Activated naive CD4-positive, alpha-beta T cell treated with anti-CD3 and anti-CD28 coated beads, Interleukin-2, amount 10 ng/mL, durations not matched to agents 7 days and 5 days (primary cell): Measurements from ENCODE around the gene ARHGAP4.

Experiments
- CTCF ChIA-PET: fragments of 350-600 bp; sonication (Branson Sonifier 250); formaldehyde crosslinking; loops from one replicate; lab custom pipeline; 2021; ENCODE audit warnings: antibody characterized with exemption; lab: Charles Lee
- DNase-seq: peaks from one replicate; pipeline ENCODE4 v3.0.0-alpha.2; 2020
- H3K27ac Mint-ChIP-seq: one replicate; pipeline ENCODE4 v1.8.0; 2021; ENCODE audit warnings: mild to moderate bottlenecking, moderate library complexity, mixed read lengths
- H3K27me3 Mint-ChIP-seq: one replicate; pipeline ENCODE4 v1.8.0; 2021; ENCODE audit warnings: mild to moderate bottlenecking, mixed read lengths
- H3K36me3 Mint-ChIP-seq: one replicate; pipeline ENCODE4 v1.8.0; 2021; ENCODE audit warnings: mixed read lengths
- H3K4me1 Mint-ChIP-seq: one replicate; pipeline ENCODE4 v1.8.0; 2021; ENCODE audit warnings: mixed read lengths
- H3K4me3 Mint-ChIP-seq: one replicate; pipeline ENCODE4 v1.8.0; 2021; ENCODE audit warnings: mild to moderate bottlenecking, moderate library complexity, mixed read lengths
- H3K9me3 Mint-ChIP-seq: one replicate; pipeline ENCODE4 v1.8.0; 2021; ENCODE audit warnings: mixed read lengths

The ARHGAP4 gene

DNA sequence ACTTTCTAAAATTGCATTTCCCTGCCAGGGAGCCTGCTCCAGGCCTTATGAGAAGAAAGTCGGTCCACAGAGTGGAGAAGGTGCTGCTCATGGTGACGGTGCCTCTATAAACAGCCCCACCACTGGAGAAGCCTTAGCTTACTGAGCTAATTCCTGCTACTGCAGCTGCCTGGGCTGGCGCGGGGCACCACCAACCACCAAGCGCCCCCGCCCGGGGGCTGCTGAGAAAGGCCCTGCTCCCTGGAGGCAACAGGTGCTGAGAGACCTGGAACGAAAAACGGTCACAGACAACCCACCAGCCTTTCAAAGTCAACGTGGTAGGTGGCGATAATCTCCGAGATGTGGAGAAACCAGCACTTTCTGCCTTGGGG is 42.7 kb upstream of the ARHGAP4 start:
- DNase-seq = peak; percentile 69
- Mint-ChIP-seq H3K27ac (peak overlapping the region; percentile 100), H3K36me3 (peaks cover 25% of the 10 kb centered on the region), H3K9me3 (no peaks in the 10 kb centered on the region), H3K4me1 (peaks cover 38% of the 10 kb centered on the region), H3K27me3 (no peaks in the 10 kb centered on the region), H3K4me3 (peak overlapping the region; percentile 100)
- CTCF ChIA-PET = interaction anchor here (0.6 to 4.0 kb wide), 4 partner anchors 20 to 205 kb away, joined by 3 to 26 read pairs (median 3); no protein-coding TSS in a partner anchor

DNA sequence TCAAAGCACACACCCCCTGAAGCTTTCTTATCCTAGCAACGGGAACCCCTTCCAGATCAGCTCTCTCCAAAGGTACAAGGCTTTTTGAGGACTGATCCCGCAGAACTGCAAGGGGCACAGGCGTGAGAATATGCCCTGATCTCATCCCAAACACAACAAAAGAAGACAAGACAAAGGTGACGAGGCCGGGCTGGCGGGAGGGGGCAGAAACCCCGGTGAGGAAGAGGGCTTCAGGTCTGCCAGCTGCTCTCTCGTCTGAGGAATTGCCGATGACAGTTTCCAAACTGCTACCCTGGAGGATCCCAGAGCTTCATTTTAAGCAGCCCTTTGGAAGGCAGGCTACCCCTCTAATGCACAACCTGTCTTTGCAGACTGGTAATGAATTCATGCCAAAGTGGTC is 42.2 kb upstream of the ARHGAP4 start:
- Mint-ChIP-seq H3K27me3 (no peaks in the 10 kb centered on the region), H3K4me3 (peak overlapping the region; percentile 100), H3K9me3 (no peaks in the 10 kb centered on the region), H3K36me3 (peaks cover 25% of the 10 kb centered on the region), H3K4me1 (peaks cover 34% of the 10 kb centered on the region), H3K27ac (peak overlapping the region; percentile 100)
- DNase-seq = no peak
- CTCF ChIA-PET = interaction anchor here (0.6 to 4.0 kb wide), 5 partner anchors 17 to 267 kb away, joined by 3 to 26 read pairs (median 3); no protein-coding TSS in a partner anchor

DNA sequence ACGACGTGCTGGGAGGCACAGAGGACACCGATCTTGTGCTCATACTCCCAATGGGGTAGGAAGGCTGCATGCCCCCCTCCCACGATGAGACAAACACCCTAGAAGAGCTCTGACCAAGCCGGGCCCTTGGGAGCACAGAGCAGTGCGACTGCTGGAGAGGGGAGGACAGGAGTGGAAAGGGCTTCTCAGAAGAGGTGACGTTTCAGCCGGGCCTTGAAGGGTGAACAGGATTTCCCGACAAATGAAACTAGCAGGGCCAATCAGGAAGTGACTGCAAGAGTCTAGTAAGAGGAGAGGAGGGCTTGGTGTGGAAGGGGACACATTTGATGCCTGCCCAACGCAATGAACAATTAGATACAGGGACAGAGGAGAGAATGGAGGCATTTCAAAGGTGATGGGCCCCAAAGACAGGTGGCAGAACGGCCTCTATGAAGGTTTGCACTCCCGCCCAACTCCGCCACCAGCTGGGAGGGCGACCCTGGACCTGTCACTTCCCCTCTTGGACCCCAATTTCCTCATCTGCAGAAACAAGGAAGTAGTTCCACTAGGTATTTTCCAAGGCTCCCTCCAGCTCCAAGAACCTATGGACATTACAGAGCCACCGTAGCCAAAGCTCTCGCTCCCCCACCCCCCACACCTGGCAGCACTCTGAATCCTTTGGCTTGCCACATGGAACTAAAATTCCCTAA is 41.6 kb upstream of the ARHGAP4 start:
- Mint-ChIP-seq H3K9me3 (no peaks in the 10 kb centered on the region), H3K27ac (peak overlapping the region; percentile 100), H3K4me1 (peaks cover 31% of the 10 kb centered on the region), H3K4me3 (peak overlapping the region; percentile 100), H3K36me3 (peaks cover 23% of the 10 kb centered on the region), H3K27me3 (no peaks in the 10 kb centered on the region)
- DNase-seq = peak; percentile 61
- CTCF ChIA-PET = interaction anchor here (0.6 to 4.0 kb wide), 5 partner anchors 17 to 267 kb away, joined by 3 to 26 read pairs (median 3); no protein-coding TSS in a partner anchor

DNA sequence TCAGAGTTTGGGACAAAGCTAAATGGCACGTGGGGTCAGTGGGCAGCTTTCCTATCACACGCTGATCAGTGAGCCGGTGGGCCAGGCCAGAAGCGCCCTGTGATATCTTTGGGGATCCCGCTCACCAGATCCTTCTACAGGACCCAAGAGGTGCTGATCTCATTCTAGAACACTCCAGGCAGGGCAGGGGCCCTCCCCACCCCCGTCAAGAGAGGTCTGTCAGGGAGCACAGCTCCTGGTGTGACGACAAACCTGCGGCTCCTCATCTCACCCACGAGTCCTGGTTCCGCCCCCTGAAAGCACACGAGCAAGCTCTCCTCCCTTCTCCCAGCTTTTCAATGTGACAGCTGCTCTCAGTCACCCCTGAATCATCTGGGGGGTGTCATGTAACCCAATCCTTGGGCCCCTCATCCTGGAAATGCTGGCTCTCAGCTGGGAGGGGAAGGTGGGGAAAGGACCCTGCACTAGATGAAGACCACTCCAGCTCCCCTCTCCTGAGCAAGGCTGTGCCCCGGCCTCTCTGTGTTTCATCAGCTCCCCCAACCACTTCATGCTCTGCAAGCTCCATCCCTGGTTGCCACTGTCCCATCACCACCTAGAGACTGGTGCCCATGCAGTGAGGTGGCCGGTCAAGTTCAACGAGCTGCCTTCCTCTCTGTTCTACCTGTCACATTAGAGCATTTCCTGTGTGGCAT is 40.9 kb upstream of the ARHGAP4 start:
- H3K4me1 Mint-ChIP-seq = peaks cover 31% of the 10 kb centered on the region
- peak overlapping the region; percentile 100 for H3K4me3 Mint-ChIP-seq

DNA sequence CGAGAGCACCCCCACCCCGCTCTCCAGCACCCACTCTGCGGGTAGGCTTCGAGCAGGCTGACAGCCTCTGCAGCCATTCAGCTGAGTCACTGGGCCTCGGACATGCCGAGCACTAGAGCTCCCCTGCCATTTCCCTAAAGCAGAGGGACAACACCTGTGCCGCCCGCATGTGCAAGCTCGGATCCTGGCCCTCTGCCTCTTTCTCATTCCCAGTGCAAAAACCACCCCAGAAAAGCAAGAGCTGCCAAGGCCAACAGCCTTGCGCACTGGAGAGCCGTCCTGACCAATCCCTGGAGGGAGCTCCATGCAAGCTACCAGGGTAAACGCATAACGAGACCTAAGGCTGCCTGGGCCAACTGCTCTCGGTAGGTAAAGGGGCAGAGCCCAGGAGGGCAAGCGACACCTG is 40.2 kb upstream of the ARHGAP4 start:
- H3K27me3 Mint-ChIP-seq = no peaks in the 10 kb centered on the region
- CTCF ChIA-PET = interaction anchor here (0.7 to 4.0 kb wide), 3 partner anchors 14 to 21 kb away, joined by 3 to 26 read pairs (median 3); no protein-coding TSS in a partner anchor
- H3K27ac Mint-ChIP-seq = peak overlapping the region; percentile 100
- no peaks in the 10 kb centered on the region for H3K9me3 Mint-ChIP-seq
- peaks cover 31% of the 10 kb centered on the region for H3K4me1 Mint-ChIP-seq
- no peak for DNase-seq
- peak overlapping the region; percentile 45 for H3K4me3 Mint-ChIP-seq
- H3K36me3 Mint-ChIP-seq = peaks cover 21% of the 10 kb centered on the region

More for the DNA sequence above, 40.9 kb upstream of the ARHGAP4 start:
- CTCF ChIA-PET = interaction anchor here (0.7 to 4.0 kb wide), 3 partner anchors 14 to 21 kb away, joined by 3 to 26 read pairs (median 3); no protein-coding TSS in a partner anchor
- H3K9me3 Mint-ChIP-seq = no peaks in the 10 kb centered on the region
- DNase-seq = peak; percentile 43
- H3K27ac Mint-ChIP-seq = peak overlapping the region; percentile 100
- no peaks in the 10 kb centered on the region for H3K27me3 Mint-ChIP-seq
- peaks cover 23% of the 10 kb centered on the region for H3K36me3 Mint-ChIP-seq

DNA sequence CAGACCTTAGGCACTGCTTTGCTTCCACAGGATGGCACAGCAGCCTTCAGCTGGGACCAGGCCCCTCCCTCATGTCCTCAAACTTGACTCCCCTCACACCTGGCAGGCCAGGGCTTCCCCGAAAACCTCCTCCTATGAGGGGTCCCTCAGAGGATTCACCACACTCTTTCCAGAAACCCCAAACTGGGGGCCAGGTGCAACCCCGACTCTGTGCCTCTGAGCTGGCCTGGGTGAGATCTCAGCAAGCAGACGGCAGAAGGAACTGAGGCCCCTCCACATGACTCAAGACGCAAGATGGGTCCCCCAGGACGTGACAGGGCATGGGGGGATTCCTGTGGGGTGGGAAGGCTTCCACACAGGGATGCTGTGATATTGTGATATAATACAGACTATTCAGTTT is 39.3 kb upstream of the ARHGAP4 start:
- DNase-seq = no peak
- Mint-ChIP-seq H3K4me3 (no peak overlapping the region), H3K27me3 (no peaks in the 10 kb centered on the region), H3K4me1 (peaks cover 31% of the 10 kb centered on the region), H3K36me3 (peaks cover 21% of the 10 kb centered on the region), H3K9me3 (no peaks in the 10 kb centered on the region), H3K27ac (peak overlapping the region; percentile 28)
- CTCF ChIA-PET = no interaction called here

DNA sequence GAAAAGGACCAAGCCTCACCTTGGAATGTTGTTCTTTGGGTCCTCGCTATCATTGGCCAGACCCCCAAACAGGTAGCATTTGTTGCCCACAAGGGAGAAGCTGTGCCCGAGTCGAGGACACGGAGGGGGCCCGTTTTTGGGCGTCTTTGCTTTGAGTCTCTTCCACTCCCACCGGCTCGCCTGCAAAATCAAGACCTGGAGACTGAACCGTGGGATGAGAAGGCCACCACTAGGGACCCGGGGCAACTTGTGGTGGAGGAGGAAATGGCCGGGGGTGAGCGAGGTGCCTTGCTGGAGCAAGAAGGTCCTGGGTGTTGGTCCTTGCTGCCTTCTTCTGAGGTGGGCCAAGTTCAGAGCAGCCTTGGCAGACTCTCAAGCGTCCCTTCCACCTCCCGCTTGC is 38.0 kb upstream of the ARHGAP4 start:
- DNase-seq = no peak
- Mint-ChIP-seq H3K9me3 (no peaks in the 10 kb centered on the region), H3K4me3 (no peak overlapping the region), H3K27me3 (no peaks in the 10 kb centered on the region), H3K4me1 (peaks cover 31% of the 10 kb centered on the region), H3K36me3 (peaks cover 15% of the 10 kb centered on the region), H3K27ac (peak overlapping the region; percentile 58)
- CTCF ChIA-PET = no interaction called here

DNA sequence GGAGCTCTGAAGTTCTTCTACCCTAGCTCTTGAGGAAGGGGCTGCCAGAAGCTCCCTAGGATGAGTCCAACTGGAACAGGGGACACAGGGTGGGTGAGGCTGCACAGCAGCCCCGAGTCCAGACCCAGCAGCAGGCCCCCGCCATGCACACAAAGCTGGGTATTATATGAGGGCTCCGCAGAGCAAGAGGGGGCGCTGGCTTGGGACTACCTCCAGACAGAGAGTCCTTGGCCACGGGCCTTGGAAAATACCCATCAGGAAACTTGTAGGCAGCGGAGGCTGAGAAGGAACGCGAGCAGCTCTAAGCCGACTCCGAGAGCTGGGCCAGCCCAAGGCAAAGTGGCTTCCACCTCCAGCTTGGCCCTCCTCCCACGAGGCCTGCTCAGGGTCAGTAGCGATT is 37.5 kb upstream of the ARHGAP4 start:
- Mint-ChIP-seq H3K27me3 (no peaks in the 10 kb centered on the region), H3K36me3 (peaks cover 16% of the 10 kb centered on the region), H3K9me3 (no peaks in the 10 kb centered on the region), H3K27ac (no peak overlapping the region), H3K4me1 (peaks cover 31% of the 10 kb centered on the region), H3K4me3 (no peak overlapping the region)
- no peak for DNase-seq
- CTCF ChIA-PET = no interaction called here

DNA sequence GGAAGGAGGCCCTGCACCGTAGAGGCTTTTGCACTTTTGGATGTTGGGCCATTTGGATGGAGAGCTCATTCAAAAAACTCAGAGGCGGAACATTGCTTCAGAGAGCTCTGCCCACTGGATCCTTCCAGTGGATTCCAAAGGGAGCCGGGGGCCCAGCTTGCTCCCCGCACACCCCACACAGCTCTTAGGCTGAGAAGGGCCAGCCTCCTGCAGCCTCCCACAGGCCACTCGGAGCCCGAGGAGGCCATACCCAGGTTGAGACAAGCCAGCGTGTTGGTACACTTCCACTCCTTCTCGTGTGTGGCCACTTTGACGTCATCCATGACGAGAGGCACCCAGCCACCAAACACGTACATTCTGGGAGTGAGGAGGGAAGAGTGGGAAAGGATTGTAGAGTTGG is 35.2 kb upstream of the ARHGAP4 start:
- peaks cover 9% of the 10 kb centered on the region for H3K36me3 Mint-ChIP-seq
- no peaks in the 10 kb centered on the region for H3K27me3 Mint-ChIP-seq
- H3K9me3 Mint-ChIP-seq = no peaks in the 10 kb centered on the region
- CTCF ChIA-PET = interaction anchor here (1.0 kb wide), 1 partner anchor 9 kb away, joined by 4 read pairs; no protein-coding TSS in a partner anchor
- no peak overlapping the region for H3K4me3 Mint-ChIP-seq
- H3K4me1 Mint-ChIP-seq = peaks cover 12% of the 10 kb centered on the region
- DNase-seq = no peak
- H3K27ac Mint-ChIP-seq = no peak overlapping the region

DNA sequence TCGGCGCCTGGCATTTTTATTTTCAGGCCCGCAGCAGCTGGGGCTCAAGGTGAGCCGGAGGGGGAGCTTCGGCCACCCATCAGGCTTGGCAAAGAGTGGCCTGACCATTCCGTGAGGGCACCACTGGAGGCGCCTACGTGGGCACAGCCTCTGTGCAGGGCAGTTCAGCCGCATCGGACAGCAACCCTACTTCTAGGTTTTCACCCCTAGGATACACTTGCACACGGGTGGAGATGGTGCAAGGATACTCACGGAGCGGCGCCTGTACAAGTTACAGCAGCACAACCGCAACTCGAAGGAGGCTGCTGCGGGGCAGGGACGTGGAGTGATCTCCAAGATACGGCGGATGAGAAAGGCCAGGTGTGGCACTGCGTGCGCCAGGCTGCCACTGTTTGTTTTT is 34.7 kb upstream of the ARHGAP4 start:
- DNase-seq = no peak
- Mint-ChIP-seq H3K36me3 (peaks cover 9% of the 10 kb centered on the region), H3K27me3 (no peaks in the 10 kb centered on the region), H3K9me3 (no peaks in the 10 kb centered on the region), H3K4me1 (peaks cover 7% of the 10 kb centered on the region), H3K4me3 (no peak overlapping the region), H3K27ac (no peak overlapping the region)
- CTCF ChIA-PET = interaction anchor here (1.0 to 1.3 kb wide), 2 partner anchors 9 to 15 kb away, joined by 3 to 4 read pairs; no protein-coding TSS in a partner anchor

DNA sequence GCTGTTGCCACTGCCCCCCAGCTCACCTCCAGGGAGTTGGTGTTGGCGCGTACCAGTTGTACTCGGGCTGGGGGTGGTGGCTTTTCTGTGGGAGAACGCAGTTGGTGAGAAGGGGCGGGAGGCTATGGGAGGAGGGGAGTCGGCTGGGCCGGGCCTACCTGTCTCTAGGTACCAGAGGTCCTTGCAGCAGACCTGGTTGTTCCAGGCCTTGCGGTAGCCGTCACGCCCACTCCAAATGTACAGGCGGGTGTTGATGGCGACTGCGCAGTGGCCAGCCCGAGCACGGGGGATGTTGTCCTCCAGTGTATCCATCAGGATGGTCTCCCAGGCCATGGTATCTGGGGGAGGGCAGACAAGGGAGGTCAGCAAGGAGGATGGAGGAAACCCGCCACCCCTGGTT is 34.0 kb upstream of the ARHGAP4 start:
- DNase-seq = no peak
- CTCF ChIA-PET = interaction anchor here (1.2 to 1.3 kb wide), 2 partner anchors 14 to 53 kb away, joined by 3 read pairs; no protein-coding TSS in a partner anchor
- H3K4me3 Mint-ChIP-seq = no peak overlapping the region
- H3K9me3 Mint-ChIP-seq = no peaks in the 10 kb centered on the region
- peaks cover under 1% of the 10 kb centered on the region for H3K4me1 Mint-ChIP-seq
- H3K36me3 Mint-ChIP-seq = peaks cover 14% of the 10 kb centered on the region
- H3K27me3 Mint-ChIP-seq = no peaks in the 10 kb centered on the region
- no peak overlapping the region for H3K27ac Mint-ChIP-seq

DNA sequence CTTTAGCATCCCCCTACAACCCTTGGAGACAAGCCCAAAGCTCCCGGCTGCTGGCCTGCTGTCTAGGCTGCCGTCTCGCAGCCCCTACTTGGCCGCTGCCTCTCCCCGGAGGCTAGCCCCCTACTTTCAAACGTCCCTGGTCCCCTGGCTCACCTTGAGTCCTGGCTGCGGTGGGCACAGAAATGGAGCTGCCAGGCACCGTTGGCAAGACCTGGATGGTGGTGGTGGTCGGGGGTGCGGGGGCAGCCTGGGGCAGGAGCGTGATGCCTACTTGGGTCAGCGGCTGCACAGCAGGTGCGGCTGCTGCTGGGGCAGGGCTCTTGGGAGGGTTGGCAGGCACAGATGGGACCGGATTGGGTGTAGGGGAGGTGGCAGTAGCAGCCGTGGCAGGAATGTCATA is 33.6 kb upstream of the ARHGAP4 start:
- no peaks in the 10 kb centered on the region for H3K9me3 Mint-ChIP-seq
- no peaks in the 10 kb centered on the region for H3K27me3 Mint-ChIP-seq
- no peaks in the 10 kb centered on the region for H3K4me1 Mint-ChIP-seq
- DNase-seq = no peak
- no peak overlapping the region for H3K4me3 Mint-ChIP-seq
- H3K36me3 Mint-ChIP-seq = peaks cover 15% of the 10 kb centered on the region
- CTCF ChIA-PET = interaction anchor here (1.2 to 1.3 kb wide), 2 partner anchors 14 to 53 kb away, joined by 3 read pairs; no protein-coding TSS in a partner anchor
- H3K27ac Mint-ChIP-seq = no peak overlapping the region

DNA sequence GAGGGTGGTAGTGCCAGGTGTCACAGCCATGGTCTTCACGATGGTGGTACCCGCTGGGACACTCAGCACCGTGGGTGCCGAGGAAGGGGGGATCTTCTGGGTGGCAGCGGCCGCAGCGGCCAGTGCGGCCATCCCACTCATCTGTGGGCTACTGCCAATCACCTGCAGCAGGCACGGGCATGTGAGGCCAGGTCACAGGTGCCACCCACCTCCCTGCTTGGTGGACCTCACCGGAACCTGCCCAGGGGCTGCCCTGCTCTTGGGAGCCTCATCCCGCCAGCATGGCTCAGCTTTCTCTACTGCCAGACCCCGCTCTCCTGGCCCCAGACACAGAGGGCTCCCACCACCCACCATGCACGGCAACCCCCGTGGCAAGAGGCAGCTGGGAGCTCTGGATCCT is 32.5 kb upstream of the ARHGAP4 start:
- Mint-ChIP-seq H3K4me3 (no peak overlapping the region), H3K9me3 (no peaks in the 10 kb centered on the region), H3K36me3 (peaks cover 18% of the 10 kb centered on the region), H3K27me3 (no peaks in the 10 kb centered on the region), H3K4me1 (peaks cover 3% of the 10 kb centered on the region), H3K27ac (no peak overlapping the region)
- DNase-seq = no peak
- CTCF ChIA-PET = no interaction called here

DNA sequence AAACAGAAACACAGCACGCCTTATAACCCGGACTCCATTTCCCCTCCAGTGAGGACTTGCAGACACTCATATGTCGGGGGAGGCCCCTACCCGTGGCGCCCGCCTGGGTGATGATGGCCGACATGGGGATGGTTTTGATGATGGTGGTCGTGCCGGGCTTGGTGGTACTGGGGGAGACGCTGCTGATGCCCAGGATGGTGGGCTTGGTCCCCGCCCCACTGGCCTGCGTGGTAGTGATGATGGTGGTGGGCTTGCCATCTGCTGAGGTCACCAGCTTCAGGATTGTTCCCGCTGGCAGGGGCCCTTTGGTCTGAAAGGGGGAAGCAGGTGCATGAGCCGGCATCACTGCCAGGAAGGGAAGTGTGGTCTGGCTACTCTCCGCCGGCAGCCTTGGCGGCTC is 31.2 kb upstream of the ARHGAP4 start:
- no peak for DNase-seq
- no peak overlapping the region for H3K4me3 Mint-ChIP-seq
- no peaks in the 10 kb centered on the region for H3K27me3 Mint-ChIP-seq
- H3K27ac Mint-ChIP-seq = no peak overlapping the region
- no peaks in the 10 kb centered on the region for H3K9me3 Mint-ChIP-seq
- H3K36me3 Mint-ChIP-seq = peaks cover 23% of the 10 kb centered on the region
- H3K4me1 Mint-ChIP-seq = peaks cover 10% of the 10 kb centered on the region
- CTCF ChIA-PET = interaction anchor here (1.1 kb wide), 1 partner anchor 10 kb away, joined by 3 read pairs; no protein-coding TSS in a partner anchor
